GM19043 (cell line): ENCODE measurements around the gene ATAD3A.

Source experiments
- ATAC-seq: cut with Tn5 transposase; IDR thresholded peaks from one replicate; pipeline ENCODE4 v1.9.1; 2021; ENCODE audit warnings: low read depth; ENCODE audit not compliant: unreplicated experiment

Gene ATAD3A

DNA sequence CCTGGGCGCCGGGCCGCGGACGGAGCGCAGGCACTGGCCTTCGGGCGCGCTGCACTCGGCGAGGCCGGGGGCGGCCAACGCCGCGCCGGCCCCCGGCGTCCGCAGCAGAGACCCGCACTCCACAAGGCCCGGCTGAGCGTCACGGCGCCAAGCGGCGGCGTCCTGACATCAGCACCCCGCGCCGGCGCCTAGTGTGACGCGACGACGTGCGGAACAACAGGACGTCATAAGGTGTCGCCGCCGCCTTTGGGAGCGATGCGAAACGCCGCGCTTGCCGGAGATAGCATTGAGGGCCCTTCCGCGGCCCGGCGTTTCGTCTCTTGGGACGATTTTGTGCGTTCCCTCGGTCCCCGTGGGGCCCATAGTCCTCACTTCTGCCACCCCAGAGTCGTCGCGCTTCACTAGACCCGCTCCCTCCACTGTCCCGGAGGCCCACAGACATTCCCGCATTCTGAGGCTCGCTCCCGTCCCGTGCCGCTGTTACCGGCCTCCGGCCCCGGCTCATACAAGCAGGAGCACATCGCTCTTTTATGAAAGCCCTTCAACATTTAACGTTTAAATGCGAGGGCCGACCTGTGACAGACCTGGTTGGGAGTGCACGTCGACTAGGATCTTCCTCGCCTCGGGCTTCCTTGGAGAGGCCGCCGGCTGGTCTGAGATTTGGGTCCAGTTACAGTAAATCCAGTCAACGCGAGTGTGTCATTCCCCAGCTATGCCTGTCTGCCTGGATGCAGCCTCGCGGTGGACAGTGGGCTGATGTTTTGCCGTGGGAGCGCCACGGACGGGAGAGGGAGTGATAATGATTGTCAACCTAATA, 63.0 kb downstream of the ATAD3A start, which contains the start of gene SSU72:
SSU72 (minus strand) TSS at position 143 of the 817 bp plus-strand sequence. CDS start 306 bp downstream, outside the sequence.
- peak; percentile 84 for ATAC-seq

DNA sequence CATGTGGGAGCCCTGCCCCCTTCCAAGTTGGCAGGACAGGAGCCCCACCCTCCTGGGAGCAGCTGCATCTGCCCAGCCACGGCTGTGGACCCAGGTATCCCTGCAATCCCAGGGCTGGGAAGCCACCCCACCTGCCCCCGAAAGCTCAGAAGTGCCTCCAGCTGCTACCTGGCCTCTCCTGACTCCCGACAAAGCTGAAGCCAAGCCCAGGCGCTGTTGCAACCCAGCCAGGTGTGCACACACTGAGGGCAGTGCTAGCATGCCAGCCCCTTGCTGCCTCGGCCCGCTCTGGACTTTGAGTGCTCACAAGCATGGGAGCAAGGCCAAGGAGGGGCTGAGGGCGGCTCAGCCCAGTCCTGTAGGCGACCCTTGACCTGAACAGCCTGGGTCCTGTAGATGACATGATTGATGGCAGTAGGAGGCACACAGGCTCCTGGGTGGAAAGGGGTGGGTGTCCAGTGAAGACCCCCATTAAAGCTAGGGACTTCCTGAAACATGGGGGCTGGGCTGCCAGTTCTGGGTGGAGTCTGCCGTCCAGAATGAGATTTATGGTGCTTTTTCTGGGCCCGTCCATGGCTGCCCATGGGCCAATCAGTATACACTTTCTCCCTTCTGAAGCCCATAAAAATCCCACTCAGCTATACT, 65.5 kb downstream of the ATAD3A start:
- ATAC-seq = no peak

DNA sequence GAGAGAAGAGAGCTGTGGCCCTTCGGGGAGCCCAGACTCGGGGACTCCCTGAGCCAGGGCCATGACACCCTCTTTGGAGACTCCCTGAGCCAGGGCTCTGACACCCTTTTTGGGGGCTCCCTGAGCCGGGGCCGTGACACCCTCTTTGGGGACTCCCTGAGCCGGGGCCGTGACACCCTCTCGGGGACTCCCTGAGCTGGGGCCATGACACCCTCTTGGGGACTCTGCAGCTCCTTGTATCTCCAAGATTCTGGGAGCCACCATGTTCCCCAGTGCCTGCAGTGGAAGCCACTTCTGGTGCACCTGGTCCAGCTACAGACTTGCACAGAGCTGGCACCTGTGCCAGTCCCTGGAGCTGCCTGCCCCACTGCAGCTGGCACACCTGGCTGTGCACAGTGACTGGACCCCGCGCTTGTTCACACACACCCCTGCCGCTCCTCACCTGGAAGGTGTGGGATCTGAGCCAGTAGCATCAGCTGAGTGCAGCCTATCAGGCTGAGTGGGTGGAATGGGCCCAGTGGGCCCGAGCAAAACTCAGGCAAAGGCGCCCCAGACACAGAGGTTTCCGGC, 66.5 kb downstream of the ATAD3A start:
- no peak for ATAC-seq

DNA sequence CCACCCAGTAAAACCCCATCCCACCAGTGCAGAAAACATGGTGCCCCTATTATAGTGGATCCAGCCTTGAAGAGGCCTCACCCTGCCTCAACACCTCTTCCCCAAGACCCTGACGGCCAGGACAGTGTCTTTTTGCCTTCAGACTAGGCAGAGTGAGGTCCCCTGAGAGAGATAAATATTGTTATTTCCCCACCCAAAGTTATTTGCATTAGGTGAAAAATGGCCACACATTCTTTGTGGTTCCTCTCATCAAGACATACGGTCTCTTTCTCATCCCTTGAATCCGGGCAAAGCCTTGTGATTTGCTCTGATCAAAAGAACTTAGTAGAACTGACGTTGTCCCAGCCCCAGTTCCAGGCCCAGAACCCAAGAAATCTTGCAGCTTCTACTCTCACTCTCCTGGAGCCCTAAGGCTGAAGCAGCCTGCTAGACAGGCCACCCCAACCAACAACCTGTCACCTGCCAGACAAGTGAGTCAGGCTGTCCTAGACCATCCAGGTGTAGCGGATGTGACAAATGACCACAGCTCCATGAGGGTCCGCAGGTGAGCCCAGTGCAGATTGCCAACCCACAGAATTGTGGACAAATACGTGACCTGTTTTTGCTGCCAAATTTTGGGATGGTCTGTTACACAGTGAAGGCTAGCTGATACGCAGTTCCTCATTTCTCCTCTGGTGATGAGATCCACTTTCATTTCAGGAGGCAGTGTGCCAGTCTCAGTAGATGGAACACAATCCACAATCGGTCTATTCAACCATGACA, 70.8 kb downstream of the ATAD3A start:
- no peak for ATAC-seq

DNA sequence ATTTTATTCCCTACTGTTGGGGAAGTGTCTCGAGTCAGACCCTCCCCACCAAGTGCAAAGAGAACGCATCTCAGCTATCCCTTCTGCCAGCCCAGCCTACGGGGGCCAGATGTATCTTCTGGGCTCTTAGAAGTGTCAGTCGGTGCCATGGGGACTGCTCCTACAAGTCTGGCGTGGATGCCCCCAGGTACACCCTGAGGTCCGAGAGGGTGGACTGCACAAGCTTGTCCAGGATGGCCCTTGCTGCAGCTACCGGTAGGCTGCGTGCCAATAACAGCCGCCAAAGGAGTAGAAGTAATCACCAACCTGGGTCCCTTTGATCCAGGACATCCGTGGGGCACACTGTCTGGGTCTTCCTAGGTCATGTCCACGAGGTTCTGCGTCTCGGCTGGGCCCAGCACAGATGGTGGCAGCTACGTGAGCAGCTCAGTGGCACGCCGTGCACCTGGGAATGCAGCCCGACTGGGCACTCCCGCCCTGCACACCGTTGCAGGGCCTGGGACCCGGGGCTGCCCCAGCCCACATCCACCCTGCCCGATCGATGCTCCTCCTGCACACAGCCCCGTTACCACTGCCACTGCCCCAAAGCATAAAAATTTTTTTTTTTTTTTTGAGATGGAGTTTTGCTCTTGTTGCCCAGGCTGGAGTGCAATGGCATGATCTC, 71.5 kb downstream of the ATAD3A start:
- ATAC-seq = no peak
